Fibroblast of mammary gland (primary cell): Measurements from ENCODE around the gene SHANK1.

ENCODE experiments used
- DNase-seq: peaks from one replicate; pipeline ENCODE4 v3.0.0-alpha.2; 2010; ENCODE audit warnings: low read depth
- H3K4me3 ChIP-seq: 2 replicates; pipeline ENCODE4 v1.5.1; 2011; ENCODE audit warnings: low read depth, mild to moderate bottlenecking, low read length, moderate library complexity; ENCODE audit not compliant: control insufficient read depth
- TF ChIP-seq, protein P1 (sequence below): conservative IDR thresholded peaks from 2 replicates; pipeline ENCODE4 v1.5.1; 2011; ENCODE audit warnings: low read depth, low read length, inconsistent platforms; ENCODE audit not compliant: control insufficient read depth, insufficient read depth

SHANK1 gene

DNA sequence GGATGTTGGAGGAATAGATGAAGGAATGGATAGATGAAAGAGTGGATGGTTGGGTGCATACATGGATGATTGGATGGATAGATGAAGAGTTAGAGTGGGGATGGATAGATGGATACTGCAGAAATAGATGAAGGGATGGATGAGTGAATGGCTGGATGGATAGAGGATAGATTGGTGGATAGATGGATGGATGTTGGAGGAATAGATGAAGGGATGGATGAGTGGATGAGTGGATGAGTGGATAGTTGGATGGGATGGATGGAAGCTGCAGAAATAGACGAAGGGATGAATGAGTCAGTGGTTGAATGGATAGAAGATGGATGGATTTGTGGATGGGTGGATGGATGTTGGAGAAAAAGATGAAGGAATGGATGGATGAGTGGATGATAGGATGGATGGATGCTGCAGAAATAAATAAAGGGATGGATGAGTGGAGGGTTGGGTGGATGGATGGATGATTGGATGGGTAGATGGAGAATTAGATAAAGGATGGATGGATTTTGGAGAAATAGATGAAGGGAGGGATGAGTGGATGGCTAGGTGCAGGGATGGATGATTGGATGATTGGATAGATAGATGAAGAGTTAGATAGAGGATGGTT lies 75.2 kb downstream of the SHANK1 start:
- TF ChIP-seq, protein P1, sequence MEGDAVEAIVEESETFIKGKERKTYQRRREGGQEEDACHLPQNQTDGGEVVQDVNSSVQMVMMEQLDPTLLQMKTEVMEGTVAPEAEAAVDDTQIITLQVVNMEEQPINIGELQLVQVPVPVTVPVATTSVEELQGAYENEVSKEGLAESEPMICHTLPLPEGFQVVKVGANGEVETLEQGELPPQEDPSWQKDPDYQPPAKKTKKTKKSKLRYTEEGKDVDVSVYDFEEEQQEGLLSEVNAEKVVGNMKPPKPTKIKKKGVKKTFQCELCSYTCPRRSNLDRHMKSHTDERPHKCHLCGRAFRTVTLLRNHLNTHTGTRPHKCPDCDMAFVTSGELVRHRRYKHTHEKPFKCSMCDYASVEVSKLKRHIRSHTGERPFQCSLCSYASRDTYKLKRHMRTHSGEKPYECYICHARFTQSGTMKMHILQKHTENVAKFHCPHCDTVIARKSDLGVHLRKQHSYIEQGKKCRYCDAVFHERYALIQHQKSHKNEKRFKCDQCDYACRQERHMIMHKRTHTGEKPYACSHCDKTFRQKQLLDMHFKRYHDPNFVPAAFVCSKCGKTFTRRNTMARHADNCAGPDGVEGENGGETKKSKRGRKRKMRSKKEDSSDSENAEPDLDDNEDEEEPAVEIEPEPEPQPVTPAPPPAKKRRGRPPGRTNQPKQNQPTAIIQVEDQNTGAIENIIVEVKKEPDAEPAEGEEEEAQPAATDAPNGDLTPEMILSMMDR = no peak
- H3K4me3 ChIP-seq = no peak overlapping the region
- no peak for DNase-seq

DNA sequence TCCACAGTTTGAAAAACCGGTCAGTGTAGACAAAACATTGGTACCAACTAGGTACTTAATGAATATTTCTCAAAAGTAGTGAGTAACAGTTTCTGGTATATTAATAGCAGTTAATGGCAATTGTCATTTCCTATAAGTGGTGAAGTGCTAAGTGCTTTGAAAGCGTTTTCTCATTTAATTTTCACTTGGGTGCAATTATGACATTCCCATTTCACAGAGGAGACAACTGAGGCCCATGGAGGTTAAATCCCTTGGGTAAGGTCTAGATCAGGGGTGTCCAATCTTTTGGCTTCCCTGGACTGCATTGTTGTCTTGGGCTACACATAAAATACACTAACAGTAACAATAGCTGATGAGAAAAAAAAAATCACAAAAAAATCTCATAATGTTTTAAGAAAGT lies 79.2 kb downstream of the SHANK1 start:
- no peak for DNase-seq
- TF ChIP-seq, protein P1 = no peak
- no peak overlapping the region for H3K4me3 ChIP-seq

GRCh38 chr19:50639121-50640112 lies 80.2 kb downstream of the SHANK1 start, which contains the start of gene SYT3:
Gene SYT3 (minus strand): TSS chr19:50639881. CDS start chr19:50637411, 2,470 bp downstream.
- TF ChIP-seq, protein P1 = no peak
- peak; percentile 16 for DNase-seq
- H3K4me3 ChIP-seq = peak within 1 kb of the TSS; percentile 29

DNA sequence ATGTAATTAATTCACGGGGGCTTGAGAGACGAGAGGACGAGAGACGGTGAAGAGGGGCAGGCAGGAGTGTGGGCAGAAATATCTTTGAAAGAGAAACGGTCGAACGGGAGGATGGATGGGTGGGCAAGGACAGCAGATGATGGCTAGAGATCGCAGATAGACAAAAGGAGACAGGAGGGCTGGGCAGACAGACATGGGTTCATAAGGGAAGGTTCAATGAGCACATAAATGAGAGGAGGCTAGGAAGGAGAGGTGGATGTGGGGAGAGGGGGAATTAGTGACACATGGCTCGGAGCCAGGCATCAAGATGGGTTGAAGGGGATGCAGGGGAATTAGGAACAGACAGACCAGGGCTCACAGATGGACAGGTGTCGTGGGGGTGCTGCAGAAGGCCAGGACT lies 81.0 kb downstream of the SHANK1 start:
- no peak overlapping the region for H3K4me3 ChIP-seq
- TF ChIP-seq, protein P1 = no peak
- no peak for DNase-seq

DNA sequence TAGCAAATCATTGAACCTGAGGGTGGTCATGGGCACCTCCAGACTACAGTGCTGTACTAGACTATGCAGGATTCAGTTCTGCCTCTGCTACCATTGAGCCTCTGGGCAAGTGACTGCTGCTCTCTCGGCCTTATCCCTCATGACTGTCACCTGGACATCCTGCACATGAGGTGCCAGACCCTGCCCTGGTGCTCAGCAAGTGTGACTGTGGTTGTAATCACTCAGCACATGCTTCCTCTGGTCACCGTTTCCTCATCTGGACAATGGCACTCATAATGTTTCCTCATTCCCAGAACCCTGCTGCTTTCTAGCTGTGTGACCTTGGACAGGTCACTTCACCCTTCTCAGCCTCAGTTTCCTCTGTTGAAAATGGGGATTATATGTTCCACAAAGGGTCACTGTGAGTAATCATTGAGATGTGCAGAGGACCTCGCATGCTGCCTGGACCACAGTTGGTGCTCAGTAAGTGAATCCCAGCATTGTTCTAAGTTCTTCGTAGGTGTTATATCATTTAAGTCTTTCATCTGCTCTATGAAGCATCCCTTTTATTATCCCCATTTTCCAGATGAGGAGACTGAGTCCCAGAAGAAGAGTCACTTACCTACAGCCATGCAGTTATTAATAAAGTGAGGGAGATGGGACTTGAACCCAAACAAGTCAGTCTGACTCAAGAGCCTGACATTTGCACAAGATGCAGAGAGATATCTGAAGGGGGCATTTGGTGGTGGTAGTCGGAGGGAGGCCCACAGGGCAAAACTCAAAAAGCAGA lies 83.1 kb downstream of the SHANK1 start:
- TF ChIP-seq, protein P1 = no peak
- no peak overlapping the region for H3K4me3 ChIP-seq
- no peak for DNase-seq

- DNase-seq = no peak
- H3K4me3 ChIP-seq = no peak overlapping the region
- TF ChIP-seq, protein P1 = no peak
These were observed 85.6 kb downstream of the SHANK1 start for GRCh38 chr19:50633973-50634372.
